ENCODE data around the gene NAALADL2. TPM values are rescaled to one million over a fixed set of nuclear protein-coding genes. Genes with fewer than 3 reads are reported as not detected.

NAALADL2 gene
- total RNA-seq, 1 experiment from 2014 or later = 1.6 TPM

- H3K27ac Mint-ChIP-seq = no peak overlapping the region
- H3K9ac ChIP-seq (ENCODE audit: extremely low read depth, insufficient read length, low read length) = no peak overlapping the region
- H3K23ac ChIP-seq (ENCODE audit: insufficient read length, low read depth, low read length) = no peak overlapping the region
- H3K56ac ChIP-seq (ENCODE audit: insufficient read length, low read depth, low read length) = no peak overlapping the region
- no peak overlapping the region for H3K4me3 Mint-ChIP-seq
- no peak overlapping the region for H2BK12ac ChIP-seq (ENCODE audit: insufficient read length, low read depth, low read length)
- TF ChIP-seq CTCF (conservative IDR thresholded peaks at IDR 0.05) = no peak
- H4K5ac ChIP-seq (ENCODE audit: insufficient read length, low read depth, low read length) = no peak overlapping the region
- no peak overlapping the region for H4K8ac ChIP-seq (replicated peaks; ENCODE audit: insufficient read length, low read depth, low read length)
- H3K23me2 ChIP-seq (ENCODE audit: insufficient read length, low read depth, low read length, poor library complexity, severe bottlenecking) = no peaks in the 10 kb centered on the region
- H3K79me1 ChIP-seq (ENCODE audit: insufficient read depth, low read depth, low read length, poor library complexity, severe bottlenecking) = no peaks in the 10 kb centered on the region
- no peak overlapping the region for H2BK120ac ChIP-seq (ENCODE audit: low read depth, low read length, poor library complexity, severe bottlenecking)
- no peak overlapping the region for H3K27ac ChIP-seq (ENCODE audit: insufficient read length, low read depth, low read length)
- H2BK15ac ChIP-seq (ENCODE audit: low read depth, low read length) = no peak overlapping the region
- H4K20me1 ChIP-seq (ENCODE audit: control insufficient read depth, insufficient read depth, insufficient read length) = no peaks in the 10 kb centered on the region
- no peak overlapping the region for H2BK5ac ChIP-seq (ENCODE audit: insufficient read length, low read length)
- no peaks in the 10 kb centered on the region for H3K9me3 Mint-ChIP-seq
- no peak overlapping the region for H3K4ac ChIP-seq (ENCODE audit: low read depth, low read length)
- no peaks in the 10 kb centered on the region for H3K79me2 ChIP-seq (ENCODE audit: insufficient read depth, low read length)
- H3K27me3 Mint-ChIP-seq (ENCODE audit: low read depth) = no peaks in the 10 kb centered on the region; the same call in 1 of the 2 replicates
- H3K18ac ChIP-seq (ENCODE audit: insufficient read length, low read depth, low read length) = no peak overlapping the region
- H4K91ac ChIP-seq (ENCODE audit: insufficient read length, low read depth, low read length) = no peak overlapping the region
- no peak overlapping the region for H2AK5ac ChIP-seq (ENCODE audit: insufficient read length, low read length)
- H3T11ph ChIP-seq (ENCODE audit: low read length) = no peak overlapping the region
- no peaks in the 10 kb centered on the region for H3K36me3 Mint-ChIP-seq (ENCODE audit: insufficient read depth in 1 of 3, low read depth in 3 of 3)
- no peaks in the 10 kb centered on the region for H3K4me1 ChIP-seq (ENCODE audit: insufficient read depth, low read length)
- H3K9me3 ChIP-seq (ENCODE audit: control insufficient read depth, low read depth, low read length) = no peaks in the 10 kb centered on the region
- no peaks in the 10 kb centered on the region for H3K27me3 ChIP-seq (ENCODE audit: insufficient read depth, low read length)
- WGBS (ENCODE audit: extremely low coverage, insufficient read length, low lambda C conversion rate) = no CpG with 5 or more reads among the region's 1 CpG
- H2AFZ ChIP-seq (ENCODE audit: low read length) = no peak overlapping the region
- DNase-seq = no peak
- H3K4me1 Mint-ChIP-seq = no peaks in the 10 kb centered on the region
- no peak overlapping the region for H3K4me2 ChIP-seq (ENCODE audit: insufficient read depth, insufficient read length, low read length)
- no peak overlapping the region for H2BK20ac ChIP-seq (ENCODE audit: low read depth, low read length, poor library complexity, severe bottlenecking)
- H3K14ac ChIP-seq (ENCODE audit: insufficient read depth, low read length) = no peak overlapping the region
Measured at GRCh38 chr3:175695251-175695650, 836.1 kb downstream of the NAALADL2 start.

Measured in H9 (cell line).